AG09309 (cell line): ENCODE results near the gene IL24.

Source experiments
- DNase-seq: peaks from one replicate; pipeline ENCODE4 v3.0.0-alpha.2; 2010; ENCODE audit warnings: low read depth
- H3K4me3 ChIP-seq: 2 replicates; pipeline ENCODE4 v1.5.1; 2011; ENCODE audit warnings: mild to moderate bottlenecking, low read depth, low read length, moderate library complexity; ENCODE audit not compliant: control insufficient read depth
- TF ChIP-seq, protein P1 (sequence below): IDR thresholded peaks from 2 replicates; pipeline ENCODE4 v1.5.1; 2011; ENCODE audit warnings: mild to moderate bottlenecking, low read depth, low read length, inconsistent platforms; ENCODE audit not compliant: insufficient read depth, control insufficient read depth; ENCODE audit errors: missing control alignments

Gene IL24

GRCh38 chr1:206900149-206900548 is 2.9 kb downstream of the IL24 start:
- TF ChIP-seq, protein P1, sequence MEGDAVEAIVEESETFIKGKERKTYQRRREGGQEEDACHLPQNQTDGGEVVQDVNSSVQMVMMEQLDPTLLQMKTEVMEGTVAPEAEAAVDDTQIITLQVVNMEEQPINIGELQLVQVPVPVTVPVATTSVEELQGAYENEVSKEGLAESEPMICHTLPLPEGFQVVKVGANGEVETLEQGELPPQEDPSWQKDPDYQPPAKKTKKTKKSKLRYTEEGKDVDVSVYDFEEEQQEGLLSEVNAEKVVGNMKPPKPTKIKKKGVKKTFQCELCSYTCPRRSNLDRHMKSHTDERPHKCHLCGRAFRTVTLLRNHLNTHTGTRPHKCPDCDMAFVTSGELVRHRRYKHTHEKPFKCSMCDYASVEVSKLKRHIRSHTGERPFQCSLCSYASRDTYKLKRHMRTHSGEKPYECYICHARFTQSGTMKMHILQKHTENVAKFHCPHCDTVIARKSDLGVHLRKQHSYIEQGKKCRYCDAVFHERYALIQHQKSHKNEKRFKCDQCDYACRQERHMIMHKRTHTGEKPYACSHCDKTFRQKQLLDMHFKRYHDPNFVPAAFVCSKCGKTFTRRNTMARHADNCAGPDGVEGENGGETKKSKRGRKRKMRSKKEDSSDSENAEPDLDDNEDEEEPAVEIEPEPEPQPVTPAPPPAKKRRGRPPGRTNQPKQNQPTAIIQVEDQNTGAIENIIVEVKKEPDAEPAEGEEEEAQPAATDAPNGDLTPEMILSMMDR: no peak
- H3K4me3 ChIP-seq: no peak overlapping the region
- DNase-seq: no peak

DNA sequence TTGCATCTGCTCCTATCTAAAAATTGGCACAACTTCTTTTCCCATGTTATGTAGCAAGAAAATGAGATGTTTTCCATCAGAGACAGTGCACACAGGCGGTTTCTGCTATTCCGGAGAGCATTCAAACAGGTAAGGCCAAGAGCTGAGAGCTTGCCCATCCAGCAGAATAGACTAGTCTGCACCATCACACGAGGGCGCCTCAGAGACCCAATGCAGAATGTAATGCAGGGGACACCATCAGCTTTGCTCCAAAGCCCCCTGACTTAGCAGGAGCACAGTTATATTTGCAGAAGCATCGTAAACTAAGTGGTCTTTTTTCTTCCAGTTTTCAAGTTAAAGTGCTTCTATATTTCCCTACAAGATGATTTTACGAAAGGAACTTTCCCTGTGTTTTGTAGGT is 4.7 kb downstream of the IL24 start:
- no peak overlapping the region for H3K4me3 ChIP-seq
- DNase-seq: no peak
- TF ChIP-seq, protein P1: no peak

GRCh38 chr1:206902702-206903101 is 5.5 kb downstream of the IL24 start:
- TF ChIP-seq, protein P1: no peak
- no peak for DNase-seq
- H3K4me3 ChIP-seq: no peak overlapping the region

DNA sequence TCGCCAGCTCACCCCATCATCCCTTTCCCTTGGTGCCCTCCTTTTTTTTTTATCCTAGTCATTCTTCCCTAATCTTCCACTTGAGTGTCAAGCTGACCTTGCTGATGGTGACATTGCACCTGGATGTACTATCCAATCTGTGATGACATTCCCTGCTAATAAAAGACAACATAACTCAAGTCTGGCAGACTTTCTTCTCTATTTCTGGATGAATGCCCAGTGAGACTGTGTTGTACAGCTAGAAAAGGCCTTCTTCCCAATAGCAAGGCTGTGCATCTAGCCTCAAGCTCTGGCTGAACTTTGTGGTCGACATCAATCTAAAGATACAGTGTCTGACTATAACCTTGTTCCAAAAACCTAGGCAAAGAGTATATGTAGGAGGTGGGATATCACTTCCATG is 6.4 kb downstream of the IL24 start:
- no peak overlapping the region for H3K4me3 ChIP-seq
- TF ChIP-seq, protein P1: no peak
- DNase-seq: no peak

- TF ChIP-seq, protein P1: no peak
- DNase-seq: no peak
- no peak overlapping the region for H3K4me3 ChIP-seq
These were observed 7.3 kb downstream of the IL24 start for GRCh38 chr1:206904423-206905142.

DNA sequence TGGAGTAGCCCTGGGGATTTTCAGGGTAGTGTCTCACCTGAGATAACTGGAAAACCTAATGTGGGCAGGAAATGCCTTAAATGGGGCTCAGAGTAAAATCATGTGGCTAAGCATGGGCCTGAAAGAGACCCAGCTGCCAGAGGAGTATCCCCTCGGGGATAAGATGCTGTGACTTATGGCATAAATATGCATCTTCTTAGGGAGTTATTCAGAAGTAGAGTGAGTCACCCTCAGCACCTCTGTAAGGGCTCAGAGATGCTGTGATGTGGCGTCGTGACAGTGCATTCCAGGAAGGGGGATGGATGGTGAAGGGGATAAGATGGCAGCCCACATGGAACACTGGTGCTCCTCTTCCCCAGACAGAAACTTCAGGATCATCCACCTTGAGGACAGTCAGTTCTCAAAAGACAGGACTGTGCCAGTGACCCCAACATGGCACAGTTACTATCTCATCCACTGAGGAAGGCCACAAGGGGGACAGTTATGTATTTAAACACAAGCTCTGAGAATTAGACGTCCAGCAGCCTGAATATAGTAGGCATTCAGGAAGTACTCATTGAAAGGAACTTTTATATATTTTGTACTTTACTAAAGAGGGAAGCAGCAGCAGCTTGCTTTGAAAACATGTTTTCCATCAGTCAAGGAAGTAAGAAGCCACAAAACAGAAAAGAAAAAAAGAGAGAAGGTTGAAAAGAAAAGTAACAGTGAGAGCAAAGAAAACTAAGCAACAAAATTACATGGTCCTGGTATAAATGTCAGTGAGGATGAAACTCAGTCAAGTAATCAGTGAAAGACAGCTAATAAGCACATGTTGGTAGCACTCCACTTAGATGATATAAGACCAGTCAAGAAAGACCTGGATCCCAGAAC is 8.3 kb downstream of the IL24 start:
- TF ChIP-seq, protein P1: peak; percentile 17
- no peak overlapping the region for H3K4me3 ChIP-seq
- DNase-seq: peak; percentile 88
